A673 (cell line): ENCODE measurements around the gene TMEM259. TPM values are rescaled to one million over a fixed set of nuclear protein-coding genes. Genes with fewer than 3 reads are reported as not detected.
"Not testable (repeated sequence)": the region's sequence is repeated elsewhere in the genome, so short reads cannot be mapped to it uniquely, and the experiment has no call there.

Experiments
- BruUV-seq: library from RNA; stranded (reverse); fragments of 400-500 nt; replicated peaks from 2 replicates; lab custom pipeline; 2021; lab: Mats Ljungman, UMichigan
- CTCF ChIA-PET: fragments of 300-600 bp; sonication (Branson Sonifier 250); formaldehyde crosslinking; loops from one replicate; lab custom pipeline; 2022; ENCODE audit warnings: antibody characterized with exemption; lab: Charles Lee
- POLR2A ChIA-PET: fragments of 300-600 bp; sonication (Branson Sonifier 250); formaldehyde crosslinking; loops from one replicate; lab custom pipeline; 2022; ENCODE audit warnings: antibody characterized with exemption; ENCODE audit not compliant: low non-redundant PET; lab: Charles Lee
- DNase-seq: peaks from one replicate; pipeline ENCODE4 v3.0.0-alpha.2; 2015; ENCODE audit warnings: low spot score
- H3K27ac ChIP-seq: fragments of 200-600 bp; sonication (generic); 2 replicates; pipeline ENCODE4 v1.5.1; 2016; ENCODE audit warnings: mixed run types, low read depth, mild to moderate bottlenecking, mixed read lengths, antibody characterized with exemption, low read length; ENCODE audit not compliant: poor library complexity, severe bottlenecking
- H3K27me3 ChIP-seq: fragments of 200-600 bp; sonication (generic); replicated peaks from 2 replicates; pipeline ENCODE4 v1.6.1; 2017; ENCODE audit warnings: mixed run types, low read depth, mild to moderate bottlenecking, mixed read lengths, antibody characterized with exemption, low read length; ENCODE audit not compliant: insufficient read depth, poor library complexity
- H3K36me3 ChIP-seq: fragments of 200-600 bp; sonication (generic); 2 replicates; pipeline ENCODE4 v1.6.1; 2016; ENCODE audit warnings: mixed run types, mild to moderate bottlenecking, mixed read lengths, antibody characterized with exemption, low read length; ENCODE audit not compliant: insufficient read depth, poor library complexity, severe bottlenecking
- H3K4me1 ChIP-seq: fragments of 200-600 bp; sonication (generic); 2 replicates; pipeline ENCODE4 v1.6.1; 2017; ENCODE audit warnings: mixed run types, mild to moderate bottlenecking, mixed read lengths, antibody characterized with exemption, low read length; ENCODE audit not compliant: insufficient read depth, poor library complexity, severe bottlenecking
- H3K4me3 ChIP-seq: fragments of 200-600 bp; sonication (generic); 2 replicates; pipeline ENCODE4 v1.5.1; 2016; ENCODE audit warnings: low read depth, mixed run types, mild to moderate bottlenecking, mixed read lengths, low read length; ENCODE audit not compliant: poor library complexity, severe bottlenecking
- H3K9me3 ChIP-seq: fragments of 200-600 bp; sonication (generic); 2 replicates; pipeline ENCODE4 v1.6.1; 2016; ENCODE audit warnings: mixed run types, low read depth, mild to moderate bottlenecking, mixed read lengths, antibody characterized with exemption, low read length; ENCODE audit not compliant: poor library complexity, severe bottlenecking
- CTCF ChIP-seq: fragments of 300-800, 200-600 bp; sonication (generic); conservative IDR thresholded peaks from 2 replicates; pipeline ENCODE4 v1.5.1; 2017; ENCODE audit warnings: low read depth, mild to moderate bottlenecking, antibody characterized with exemption, low read length, moderate library complexity, mixed read lengths
- EZH2 ChIP-seq: fragments of 200-600 bp; sonication (generic); IDR thresholded peaks from 2 replicates; pipeline ENCODE4 v1.6.1; 2017; ENCODE audit warnings: borderline replicate concordance, low read depth, mild to moderate bottlenecking, mixed read lengths, antibody characterized with exemption, low read length; ENCODE audit not compliant: poor library complexity, severe bottlenecking
- intact Hi-C: fragments of 100-400 bp; cut with micrococcal nuclease; formaldehyde crosslinking; loops from one replicate; pipeline ENCODE4 v1.10.0; 2022; ENCODE audit not compliant: unreplicated experiment
- total RNA-seq: library from RNA; stranded (reverse); gene quantifications from 2 replicates; pipeline ENCODE4 v1.2.3, GENCODE V29; 2021

TMEM259 gene
- total RNA-seq, 1 experiment from 2014 or later: 151 TPM

- no peaks in the 10 kb centered on the region for H3K27me3 ChIP-seq
- peak overlapping the region; percentile 99 for H3K27ac ChIP-seq
- no peaks in the 10 kb centered on the region for H3K9me3 ChIP-seq
- ChIA-PET CTCF (interaction anchor here (0.7 kb wide), 2 partner anchors 21 to 22 kb away, joined by 3 read pairs; no protein-coding TSS in a partner anchor), POLR2A (no interaction called here)
- intact Hi-C loops: loop anchor here (10.0 kb wide), 3 partner anchors 77 to 217 kb away; partner anchors contain the start of genes ATP5F1D, GPX4 and MIDN
- H3K36me3 ChIP-seq: peaks cover 8% of the 10 kb centered on the region
- TF ChIP-seq EZH2 (no peak), CTCF (no peak)
- H3K4me1 ChIP-seq: no peaks in the 10 kb centered on the region
- H3K4me3 ChIP-seq: peak overlapping the region; percentile 92
- no peak for DNase-seq
- no TSS peak for BruUV-seq
Measured at GRCh38 chr19:1027650-1028061, 6.7 kb upstream of the TMEM259 start.

GRCh38 chr19:1026783-1027649 is 6.1 kb upstream of the TMEM259 start:
- TSS peak; percentile 84 for BruUV-seq
- peak; percentile 71 for DNase-seq
- intact Hi-C loops: loop anchor here (10.0 kb wide), 3 partner anchors 78 to 218 kb away; partner anchors contain the start of genes ATP5F1D, GPX4 and MIDN
- Histone ChIP-seq H3K27me3 (no peaks in the 10 kb centered on the region), H3K36me3 (peaks cover 2% of the 10 kb centered on the region), H3K9me3 (no peaks in the 10 kb centered on the region), H3K27ac (peak overlapping the region; percentile 99), H3K4me1 (no peaks in the 10 kb centered on the region), H3K4me3 (peak overlapping the region; percentile 92)
- ChIA-PET CTCF (interaction anchor here (0.7 kb wide), 3 partner anchors 21 to 254 kb away, joined by 3 read pairs; no protein-coding TSS in a partner anchor), POLR2A (interaction anchor here (0.6 to 0.7 kb wide), 2 partner anchors 12 to 14 kb away, joined by 4 to 14 read pairs; partner anchors contain the start of gene ABCA7)
- TF ChIP-seq EZH2 (no peak), CTCF (no peak)

- Histone ChIP-seq H3K4me1 (no peaks in the 10 kb centered on the region), H3K27ac (peak within 1 kb of the TSS; percentile 99), H3K27me3 (no peaks in the 10 kb centered on the region), H3K9me3 (no peaks in the 10 kb centered on the region), H3K4me3 (peak within 1 kb of the TSS; percentile 92), H3K36me3 (no peaks in the 10 kb centered on the region)
- TF ChIP-seq CTCF: no peak
- no peak for TF ChIP-seq EZH2
- intact Hi-C loops: loop anchor here (10.0 kb wide), 3 partner anchors 79 to 219 kb away; partner anchors contain the start of genes ATP5F1D, GPX4 and MIDN
- DNase-seq: peak; percentile 87
- no TSS peak for BruUV-seq
- CTCF ChIA-PET: no interaction called here
- POLR2A ChIA-PET: interaction anchor here (0.6 to 0.7 kb wide), 2 partner anchors 13 kb away, joined by 4 to 14 read pairs; partner anchors contain the start of gene ABCA7
Measured at GRCh38 chr19:1025960-1026782, 5.2 kb upstream of the TMEM259 start, which contains the start of gene CNN2. Gene CNN2 (plus strand): TSS chr19:1026608. CDS start chr19:1026662, 54 bp downstream.

- H3K9me3 ChIP-seq, H3K36me3 ChIP-seq, POLR2A ChIA-PET, H3K4me1 ChIP-seq, CTCF ChIA-PET, H3K4me3 ChIP-seq, H3K27me3 ChIP-seq, BruUV-seq, H3K27ac ChIP-seq, DNase-seq: not testable (repeated sequence)
- intact Hi-C loops: loop anchor here (10.0 kb wide), 3 partner anchors 80 to 220 kb away; partner anchors contain the start of genes ATP5F1D, GPX4 and MIDN
Measured at GRCh38 chr19:1025080-1025479, 4.2 kb upstream of the TMEM259 start.
